Prostate gland (tissue), 2 donors: ENCODE data around the gene TCF7L1. TPM values are rescaled to one million over a fixed set of nuclear protein-coding genes. Genes with fewer than 3 reads are reported as not detected.
"Not testable (repeated sequence)": the region's sequence is repeated elsewhere in the genome, so short reads cannot be mapped to it uniquely, and the experiment has no call there.

Experiments used
- DNase-seq: peaks from one replicate; pipeline ENCODE4 v3.0.0-alpha.2; 2019; ENCODE audit warnings: low spot score
- H3K27ac ChIP-seq, 2 donors: fragments of 200-600 bp; sonication (generic); 2 replicates each; pipeline ENCODE4 v1.5.1; 2017 to 2019
- H3K27me3 ChIP-seq: fragments of 200-600 bp; sonication (generic); replicated peaks from 2 replicates; pipeline ENCODE4 v1.5.1; 2019; ENCODE audit not compliant: insufficient read depth
- H3K36me3 ChIP-seq, 2 donors: fragments of 200-600 bp; sonication (generic); 1 replicate in 1 of 2; 2 replicates in 1 of 2; pipeline versions ENCODE4 v1.5.1 to v1.8.1; 2017 to 2019
- H3K4me1 ChIP-seq: fragments of 200-600 bp; sonication (generic); replicated peaks from 2 replicates; pipeline ENCODE4 v1.5.1; 2019
- H3K4me3 ChIP-seq, 2 donors: fragments of 200-600 bp; sonication (generic); 2 replicates each; pipeline ENCODE4 v1.5.1; 2017 to 2019
- H3K9me3 ChIP-seq: fragments of 200-600 bp; sonication (generic); 2 replicates; pipeline ENCODE4 v1.5.1; 2017
- CTCF ChIP-seq, 4 experiments: fragments of 200-600 bp in 2 of 4; fragments of 450-650 bp in 2 of 4; sonication (generic) in 2 of 4; IDR thresholded peaks; 1 replicate in 3 of 4; 2 replicates in 1 of 4; pipeline ENCODE4 v1.5.1; 2016 to 2019; ENCODE audit warnings: antibody characterized with exemption in 4 of 4, mild to moderate bottlenecking in 2 of 4, moderate library complexity in 2 of 4
- POLR2A ChIP-seq: fragments of 450-650 bp; IDR thresholded peaks from one replicate; pipeline ENCODE4 v1.6.1; 2016; ENCODE audit warnings: antibody characterized with exemption, mild to moderate bottlenecking
- POLR2AphosphoS5 ChIP-seq: sonication (generic); formaldehyde crosslinking; IDR thresholded peaks from one replicate; pipeline ENCODE4 v1.6.1; 2017; ENCODE audit warnings: antibody characterized with exemption
- WGBS: methylation state at CpG from one replicate; pipeline ENCODE4 v1.1.5; 2018; 5-methylcytosine and 5-hydroxymethylcytosine counted together
- intact Hi-C: fragments of 100-400 bp; cut with DNase I; formaldehyde crosslinking; loops from one replicate; pipeline ENCODE4 v1.14.2; 2022
- total RNA-seq, 2 donors: library from RNA; depleted of rRNA; stranded (reverse); fragments of >200 nt; gene quantifications; one replicate each; pipeline ENCODE4 v1.1.0, GENCODE V29; 2016

Gene TCF7L1
- total RNA-seq, 2 donors from 2014 or later: 2.6 to 7.0 TPM

- intact Hi-C loops: no loop called here
- Histone ChIP-seq H3K27me3 (no peaks in the 10 kb centered on the region), H3K9me3 (no peaks in the 10 kb centered on the region), H3K4me1 (no peaks in the 10 kb centered on the region), H3K36me3 (no peaks in the 10 kb centered on the region), H3K4me3 (no peak overlapping the region), H3K27ac (no peak overlapping the region)
- WGBS: 76% methylated on average over 2 of the region's 2 CpGs
- no peak for DNase-seq
- TF ChIP-seq POLR2A (no peak), CTCF (IDR thresholded peaks at IDR 0.05) (no peak), POLR2AphosphoS5 (no peak)
Measured at GRCh38 chr2:85114586-85115330, 18.4 kb upstream of the TCF7L1 start.

- Histone ChIP-seq H3K4me3 (no peak overlapping the region), H3K27ac (no peak overlapping the region), H3K27me3 (no peaks in the 10 kb centered on the region), H3K4me1 (no peaks in the 10 kb centered on the region), H3K36me3 (no peaks in the 10 kb centered on the region), H3K9me3 (no peaks in the 10 kb centered on the region)
- no peak for TF ChIP-seq CTCF (IDR thresholded peaks at IDR 0.05)
- no peak for TF ChIP-seq POLR2A
- no peak for TF ChIP-seq POLR2AphosphoS5
- WGBS: 75% methylated on average over 3 of the region's 3 CpGs
- no peak for DNase-seq
- intact Hi-C loops: no loop called here
Measured at GRCh38 chr2:85116207-85116606, 17.0 kb upstream of the TCF7L1 start.

GRCh38 chr2:85119900-85120299 lies 13.3 kb upstream of the TCF7L1 start:
- Histone ChIP-seq H3K9me3 (no peaks in the 10 kb centered on the region), H3K27ac (no peak overlapping the region), H3K4me3 (no peak overlapping the region), H3K4me1 (no peaks in the 10 kb centered on the region), H3K36me3 (no peaks in the 10 kb centered on the region), H3K27me3 (no peaks in the 10 kb centered on the region)
- no peak for TF ChIP-seq CTCF (IDR thresholded peaks at IDR 0.05)
- intact Hi-C loops: no loop called here
- no peak for DNase-seq

- no peaks in the 10 kb centered on the region for H3K4me1 ChIP-seq
- no peaks in the 10 kb centered on the region for H3K27me3 ChIP-seq
- no peak for DNase-seq
- intact Hi-C loops: no loop called here
- H3K4me3 ChIP-seq: no peak overlapping the region
- H3K36me3 ChIP-seq: no peaks in the 10 kb centered on the region
- no peaks in the 10 kb centered on the region for H3K9me3 ChIP-seq
- WGBS: 47% methylated on average over 1 of the region's 1 CpG
- no peak for TF ChIP-seq POLR2A
- TF ChIP-seq CTCF (IDR thresholded peaks at IDR 0.05): no peak
- TF ChIP-seq POLR2AphosphoS5: no peak
- H3K27ac ChIP-seq: no peak overlapping the region
Measured at GRCh38 chr2:85120363-85120762, 12.8 kb upstream of the TCF7L1 start.

- DNase-seq, intact Hi-C loops, H3K27me3 ChIP-seq, H3K4me3 ChIP-seq, H3K36me3 ChIP-seq, H3K27ac ChIP-seq, H3K4me1 ChIP-seq, H3K9me3 ChIP-seq: not testable (repeated sequence)
- WGBS: 92% methylated on average over 5 of the region's 5 CpGs
Measured at GRCh38 chr2:85126462-85126861, 6.7 kb upstream of the TCF7L1 start.
